B cell (primary cell): Measurements from ENCODE around the gene PRLHR. TPM values are rescaled to one million over a fixed set of nuclear protein-coding genes. Genes with fewer than 3 reads are reported as not detected.

Source experiments
- ATAC-seq: fragments of 200-7000 bp; cut with Tn5 transposase; one replicate; pipeline ENCODE4 v1.10.0; 2021; ENCODE audit warnings: low read depth, mild to moderate bottlenecking, moderate number of reproducible peaks, moderate library complexity
- CTCF ChIA-PET: fragments of 350-600 bp; sonication (Branson Sonifier 250); formaldehyde crosslinking; loops from one replicate; lab custom pipeline; 2021; ENCODE audit warnings: antibody characterized with exemption, inconsistent platforms; lab: Charles Lee
- POLR2A ChIA-PET: fragments of 350-600 bp; sonication (Branson Sonifier 250); formaldehyde crosslinking; loops from one replicate; lab custom pipeline; 2021; ENCODE audit warnings: antibody characterized with exemption; lab: Charles Lee
- DNase-seq: peaks from one replicate; pipeline ENCODE4 v3.0.0; 2013
- H2AFZ ChIP-seq: 2 replicates; pipeline ENCODE4 v1.6.1; 2012; ENCODE audit warnings: mild to moderate bottlenecking, low read depth, low read length; ENCODE audit not compliant: insufficient read depth, poor library complexity, severe bottlenecking
- H3K27ac ChIP-seq, 2 donors: 1 replicate in 1 of 2; 2 replicates in 1 of 2; pipeline ENCODE4 v1.5.1; 2012 to 2013; ENCODE audit warnings: low read length in 2 of 2, mild to moderate bottlenecking in 2 of 2, moderate library complexity in 1 of 2
- H3K27me3 ChIP-seq, 4 experiments: fragments of 200-600 bp in 1 of 4; sonication (generic) in 1 of 4; replicated peaks in 1 of 4; 1 replicate in 2 of 4; 2 replicates in 2 of 4; pipeline versions ENCODE4 v1.6.1 to v1.7.0; 2013 to 2016; ENCODE audit warnings: low read length in 3 of 4, mild to moderate bottlenecking in 2 of 4, mixed read lengths in 1 of 4, moderate library complexity in 1 of 4; ENCODE audit not compliant: insufficient read depth in 4 of 4, control insufficient read depth in 3 of 4; ENCODE audit errors: control extremely low read depth in 1 of 4
- H3K36me3 ChIP-seq, 2 experiments: replicated peaks in 1 of 2; 1 replicate in 1 of 2; 2 replicates in 1 of 2; pipeline versions ENCODE4 v1.6.1 to v1.7.1; 2013; ENCODE audit warnings: low read length in 1 of 2; ENCODE audit not compliant: insufficient read depth in 2 of 2, control insufficient read depth in 1 of 2; ENCODE audit errors: control extremely low read depth in 1 of 2, extremely low read depth in 1 of 2
- H3K4me1 ChIP-seq, 2 donors: fragments of 200-600 bp in 1 of 2; sonication (generic) in 1 of 2; 1 replicate in 1 of 2; 2 replicates in 1 of 2; pipeline versions ENCODE4 v1.5.1 to v1.6.1; 2013 to 2017; ENCODE audit warnings: low read length in 2 of 2; ENCODE audit not compliant: control insufficient read depth in 2 of 2, insufficient read depth in 2 of 2
- H3K4me2 ChIP-seq: replicated peaks from 2 replicates; pipeline ENCODE3; 2012; ENCODE audit warnings: mild to moderate bottlenecking, low read depth, low read length; ENCODE audit not compliant: poor library complexity, severe bottlenecking
- H3K4me3 ChIP-seq, 5 experiments: fragments of 200-600 bp in 1 of 5; sonication (generic) in 1 of 5; 1 replicate in 3 of 5; 2 replicates in 2 of 5; pipeline versions ENCODE4 v1.5.1 to v1.7.0; 2011 to 2016; ENCODE audit warnings: low read length in 4 of 5, mild to moderate bottlenecking in 4 of 5, low read depth in 2 of 5, control low read depth in 1 of 5, moderate library complexity in 1 of 5; ENCODE audit not compliant: insufficient read depth in 1 of 5; ENCODE audit errors: control extremely low read depth in 1 of 5, extremely low read depth in 1 of 5
- H3K79me2 ChIP-seq: fragments of 200-600 bp; sonication (generic); one replicate; pipeline ENCODE4 v1.6.0; 2016; ENCODE audit warnings: low read length; ENCODE audit not compliant: control insufficient read depth, insufficient read depth
- H3K9ac ChIP-seq: fragments of 200-600 bp; sonication (generic); 2 replicates; pipeline ENCODE4 v1.6.1; 2017; ENCODE audit warnings: mild to moderate bottlenecking, low read length, moderate library complexity
- H3K9me3 ChIP-seq, 3 donors: one replicate each; pipeline versions ENCODE4 v1.6.1 to v1.7.1; 2013; ENCODE audit warnings: low read length in 2 of 3; ENCODE audit not compliant: control insufficient read depth in 2 of 3, insufficient read depth in 1 of 3; ENCODE audit errors: control extremely low read depth in 1 of 3
- H4K20me1 ChIP-seq: 2 replicates; pipeline ENCODE4 v1.6.0; 2012; ENCODE audit warnings: mild to moderate bottlenecking, low read length; ENCODE audit not compliant: insufficient read depth, control insufficient read depth, poor library complexity, severe bottlenecking
- H3K27ac Mint-ChIP-seq: one replicate; pipeline ENCODE4 v1.8.0; 2021; ENCODE audit warnings: mixed read lengths
- H3K27me3 Mint-ChIP-seq: one replicate; pipeline ENCODE4 v1.8.0; 2021; ENCODE audit warnings: mixed read lengths
- H3K4me1 Mint-ChIP-seq: one replicate; pipeline ENCODE4 v1.8.0; 2021; ENCODE audit warnings: mixed read lengths
- H3K4me3 Mint-ChIP-seq: one replicate; pipeline ENCODE4 v1.8.0; 2021; ENCODE audit warnings: mixed read lengths
- H3K9me3 Mint-ChIP-seq: one replicate; pipeline ENCODE4 v1.8.0; 2022; ENCODE audit warnings: mixed read lengths; ENCODE audit not compliant: insufficient read depth
- CTCF ChIP-seq: fragments of 200-600 bp; IDR thresholded peaks from one replicate; pipeline ENCODE4 v1.8.0; 2022; ENCODE audit warnings: antibody characterized with exemption, mild to moderate bottlenecking
- EZH2 ChIP-seq: IDR thresholded peaks from 2 replicates; pipeline ENCODE4 v1.6.1; 2012; ENCODE audit warnings: borderline replicate concordance, low read depth, mild to moderate bottlenecking, moderate library complexity, low read length; ENCODE audit not compliant: insufficient read depth, poor library complexity, severe bottlenecking
- WGBS: methylation state at CpG from one replicate; pipeline ENCODE4 v1.1.5; 2013; ENCODE audit warnings: missing lambda C conversion rate; ENCODE audit not compliant: insufficient coverage; 5-methylcytosine and 5-hydroxymethylcytosine counted together
- intact Hi-C: fragments of 100-400 bp; cut with micrococcal nuclease; formaldehyde crosslinking; loops from one replicate; pipeline ENCODE4 v1.10.0; 2022
- polyA plus RNA-seq: library from polyadenylated mRNA; depleted of rRNA; stranded (reverse); fragments of >200 nt; gene quantifications from 2 replicates; pipeline ENCODE4 v1.2.3, GENCODE V29; 2012
- total RNA-seq, 2 donors: library from RNA; stranded (reverse); fragments of 120-200 nt in 1 of 2; gene quantifications; 1 replicate in 1 of 2; 2 replicates in 1 of 2; pipeline versions ENCODE4 v1.2.3 to v1.2.4, GENCODE V29; 2013 to 2022

The PRLHR gene
- total and polyA plus RNA-seq, 2 donors (not counting 1 experiment from before 2014, with no cell fraction given), result not detected

DNA sequence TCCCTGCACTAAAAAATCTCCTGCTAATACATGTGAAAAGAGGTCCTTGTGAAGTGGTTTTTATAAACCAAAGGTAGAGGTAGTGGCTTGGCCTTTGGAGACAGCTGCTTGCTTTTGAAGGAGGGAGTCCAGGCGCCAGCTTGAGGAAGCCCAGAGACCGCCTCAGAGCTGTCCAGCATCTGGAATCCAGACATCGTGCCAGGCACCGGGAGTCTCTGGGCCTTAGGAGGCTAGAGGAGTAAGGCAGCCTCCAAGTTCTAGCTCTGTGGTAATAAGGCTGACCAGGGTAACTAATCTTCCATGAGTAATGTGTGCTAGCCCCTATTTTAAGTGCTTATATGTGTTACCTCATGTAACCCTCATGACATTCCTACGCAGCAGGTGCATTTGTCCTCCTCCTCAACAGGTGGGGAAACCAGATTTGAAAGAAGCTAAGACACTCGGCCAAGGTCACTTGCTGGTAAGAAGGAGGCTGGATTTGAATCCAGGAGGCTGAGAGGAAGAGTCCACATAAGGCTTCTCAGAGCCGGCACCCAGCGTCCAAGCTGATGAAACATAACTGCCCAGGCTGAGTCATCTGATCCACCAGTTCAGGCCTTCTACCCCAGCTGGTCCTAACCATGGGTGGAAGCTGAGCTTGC is 26.1 kb downstream of the PRLHR start:
- ChIA-PET POLR2A (no interaction called here), CTCF (interaction anchor here (0.6 to 4.7 kb wide), 11 partner anchors 8 to 1768 kb away, joined by 3 to 52 read pairs (median 4); no protein-coding TSS in a partner anchor)
- Mint-ChIP-seq H3K4me1 (no peaks in the 10 kb centered on the region), H3K27ac (no peak overlapping the region), H3K27me3 (peaks cover 10% of the 10 kb centered on the region), H3K9me3 (no peaks in the 10 kb centered on the region), H3K4me3 (no peak overlapping the region)
- H3K27ac ChIP-seq, result no peak overlapping the region
- no peaks in the 10 kb centered on the region for H4K20me1 ChIP-seq
- 96% methylated on average over 7 of the region's 8 CpGs for WGBS
- no peaks in the 10 kb centered on the region for H3K4me1 ChIP-seq
- H2AFZ ChIP-seq, result no peak overlapping the region
- H3K79me2 ChIP-seq, result no peaks in the 10 kb centered on the region
- TF ChIP-seq CTCF, result no peak
- TF ChIP-seq EZH2, result no peak
- no peaks in the 10 kb centered on the region for H3K36me3 ChIP-seq
- no peaks in the 10 kb centered on the region for H3K27me3 ChIP-seq
- no peak overlapping the region for H3K4me3 ChIP-seq
- intact Hi-C loops, result loop anchor here (5.0 kb wide), 1 partner anchor 973 kb away; the partner anchor contains the start of gene RGS10
- H3K9me3 ChIP-seq, result no peaks in the 10 kb centered on the region
- no peak overlapping the region for H3K9ac ChIP-seq
- no peak for ATAC-seq
- DNase-seq, result no peak
- H3K4me2 ChIP-seq, result no peak overlapping the region

DNA sequence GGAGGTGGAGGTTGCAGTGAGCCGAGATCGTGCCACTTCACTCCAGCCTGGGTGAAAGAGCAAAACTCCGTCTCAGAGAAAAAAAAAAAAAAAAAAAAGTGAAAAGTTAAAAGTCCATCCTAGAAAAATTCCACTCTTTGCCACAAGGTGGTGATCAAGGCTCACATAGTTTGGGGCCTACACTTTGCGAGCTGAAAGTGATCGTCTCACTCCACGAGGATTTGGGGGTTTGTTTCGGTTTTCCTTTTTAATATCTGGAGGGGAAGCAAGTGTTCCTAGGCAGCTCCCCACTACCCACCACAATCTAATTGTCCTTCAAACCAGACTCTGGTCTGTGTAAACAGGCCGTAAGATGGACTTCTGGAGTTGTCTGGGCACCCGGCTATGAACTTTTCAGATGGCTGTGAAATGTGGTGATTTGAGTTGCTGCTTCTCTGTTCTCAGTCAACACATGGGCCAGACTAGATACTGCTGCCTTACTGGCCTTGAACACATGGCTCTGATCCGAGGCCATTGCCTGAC is 27.1 kb downstream of the PRLHR start:
- peak; percentile 71 for DNase-seq

More for the DNA sequence above, 27.1 kb downstream of the PRLHR start:
- Mint-ChIP-seq H3K4me3 (no peak overlapping the region), H3K4me1 (no peaks in the 10 kb centered on the region), H3K9me3 (no peaks in the 10 kb centered on the region), H3K27me3 (peaks cover 15% of the 10 kb centered on the region), H3K27ac (no peak overlapping the region)
- H2AFZ ChIP-seq, result peak overlapping the region; percentile 38
- no peak overlapping the region for H3K9ac ChIP-seq
- H3K4me3 ChIP-seq, result no peak overlapping the region
- peak; percentile 81 for TF ChIP-seq CTCF
- TF ChIP-seq EZH2, result no peak
- whole genome bisulfite sequencing, result 81% methylated on average over 3 of the region's 10 CpGs
- H3K27ac ChIP-seq, result no peak overlapping the region
- no peaks in the 10 kb centered on the region for H4K20me1 ChIP-seq
- H3K27me3 ChIP-seq, result no peaks in the 10 kb centered on the region
- no peaks in the 10 kb centered on the region for H3K4me1 ChIP-seq
- H3K9me3 ChIP-seq, result no peaks in the 10 kb centered on the region
- H3K36me3 ChIP-seq, result no peaks in the 10 kb centered on the region
- H3K4me2 ChIP-seq, result no peak overlapping the region
- ChIA-PET CTCF (interaction anchor here (0.6 to 4.7 kb wide), 21 partner anchors 9 to 1769 kb away, joined by 3 to 52 read pairs (median 5); no protein-coding TSS in a partner anchor), POLR2A (interaction anchor here (0.6 kb wide), 1 partner anchor 220 kb away, joined by 4 read pairs; no protein-coding TSS in a partner anchor)
- ATAC-seq, result peak; percentile 53
- intact Hi-C loops, result loop anchor here (1.0 to 5.0 kb wide), 4 partner anchors 153 to 974 kb away; partner anchors contain the start of gene RGS10
- no peaks in the 10 kb centered on the region for H3K79me2 ChIP-seq
